VCaP (cell line): ENCODE results near the gene PCGF1.

ENCODE experiments used
- H3K27ac ChIP-seq: fragments of 450-650 bp; 2 replicates; pipeline ENCODE4 v1.5.1; 2017
- CTCF ChIP-seq: fragments of 450-650 bp; conservative IDR thresholded peaks from 2 replicates; pipeline ENCODE4 v1.5.1; 2017; ENCODE audit warnings: mild to moderate bottlenecking, moderate library complexity

PCGF1 gene

GRCh38 chr2:74503506-74504475 is 3.7 kb downstream of the PCGF1 start:
- no peak for TF ChIP-seq CTCF
- no peak overlapping the region for H3K27ac ChIP-seq

DNA sequence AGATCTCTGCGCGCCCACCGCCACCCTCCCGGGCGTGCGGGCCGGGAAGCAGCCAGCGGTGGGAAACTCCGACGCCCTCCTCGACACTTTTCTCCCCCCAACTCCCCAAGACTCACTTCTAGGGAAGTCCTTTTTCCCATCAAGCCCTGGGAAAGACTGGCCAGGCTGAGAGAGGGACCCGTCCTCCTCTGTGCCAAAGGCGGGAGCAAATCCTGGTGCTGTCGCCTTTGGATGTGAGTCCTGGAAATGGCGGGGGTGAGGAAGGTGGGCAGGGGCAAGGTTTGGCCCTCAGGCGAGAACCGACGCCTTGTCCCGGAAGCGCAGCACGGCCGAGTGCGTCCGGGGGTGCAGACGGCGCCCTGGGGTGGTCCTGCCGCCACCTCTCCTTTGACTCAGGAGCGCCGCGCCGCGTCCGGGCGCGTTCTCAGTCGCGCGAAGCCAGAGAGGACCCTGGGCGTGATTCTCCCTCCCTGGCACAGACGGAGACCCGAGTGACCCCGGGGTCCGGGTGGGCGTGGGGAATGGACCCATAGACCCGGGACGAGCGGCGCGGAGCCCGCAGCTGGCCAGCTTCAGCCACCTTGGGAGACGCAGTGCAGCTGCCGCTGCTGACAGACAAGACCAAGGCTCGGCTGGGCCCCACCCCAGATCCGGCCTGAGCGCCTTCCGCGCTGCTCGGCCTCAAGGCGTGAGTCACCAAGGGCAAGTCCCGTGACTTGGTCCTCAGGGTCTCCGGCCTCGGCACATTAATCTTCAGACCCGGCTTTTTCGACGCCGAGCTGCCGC is 4.6 kb downstream of the PCGF1 start:
- no peak overlapping the region for H3K27ac ChIP-seq
- TF ChIP-seq CTCF, result no peak

DNA sequence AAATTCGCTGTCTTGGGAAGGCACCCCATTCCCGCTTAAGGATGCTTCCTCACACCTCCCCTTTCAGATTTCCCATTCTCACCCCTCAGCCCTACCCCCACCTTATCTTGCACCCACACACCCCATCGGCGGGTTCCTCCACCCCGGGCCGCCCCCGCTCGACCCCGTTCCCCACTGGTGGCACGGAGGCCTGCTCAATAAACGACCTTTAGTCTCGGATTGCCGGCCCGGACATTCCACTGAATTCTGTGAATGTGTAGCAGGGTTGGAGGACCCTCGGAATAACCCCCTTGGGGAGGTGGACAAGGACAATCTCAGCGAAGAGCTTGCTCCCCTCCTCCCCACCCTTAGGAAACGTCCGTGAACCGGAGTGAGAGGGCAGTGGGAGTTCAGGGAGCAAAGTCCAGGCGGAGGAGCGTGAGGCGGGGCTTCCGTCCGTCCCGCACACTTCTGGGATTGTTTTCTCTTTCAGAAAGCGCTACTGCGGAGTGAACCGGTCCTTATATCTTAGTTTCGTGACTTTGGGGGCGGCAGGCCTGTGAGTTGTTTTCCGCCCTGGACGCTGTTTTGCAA is 5.3 kb downstream of the PCGF1 start:
- no peak for TF ChIP-seq CTCF
- no peak overlapping the region for H3K27ac ChIP-seq

DNA sequence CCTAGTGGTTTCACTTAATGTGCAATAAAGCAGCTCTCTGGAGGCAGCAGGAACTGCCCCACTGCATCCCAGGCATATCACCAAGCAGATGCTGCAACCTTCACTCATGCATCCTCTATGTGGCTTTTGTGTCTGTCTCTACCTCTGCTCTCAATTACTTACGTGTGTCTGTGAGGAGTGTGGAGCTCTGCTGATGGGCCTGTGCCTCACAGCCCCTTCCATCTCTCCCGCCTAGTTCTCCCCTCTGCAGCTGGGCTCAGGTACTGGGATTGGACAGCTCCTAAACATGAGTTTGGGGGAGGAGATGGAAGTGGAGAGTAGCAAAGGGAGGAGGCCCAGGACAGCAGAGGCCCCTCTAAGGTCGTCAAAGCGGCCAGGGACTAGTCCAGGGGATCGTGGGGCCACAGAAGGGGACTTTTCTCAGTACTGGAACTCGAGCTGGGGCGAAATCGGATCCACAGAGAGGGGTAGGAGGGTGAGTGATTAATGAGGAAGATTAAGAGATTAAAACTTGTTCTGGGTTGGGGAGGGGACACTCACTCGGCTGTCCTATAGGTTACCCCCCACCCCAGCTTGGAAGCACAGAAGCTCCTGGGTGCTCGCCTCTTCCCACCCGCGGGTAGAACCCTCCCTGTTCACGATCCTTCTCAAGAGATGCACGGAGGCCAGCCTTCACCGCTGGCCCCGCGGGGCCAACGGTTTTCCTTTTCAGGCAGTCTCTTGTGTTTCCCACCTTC is 6.0 kb downstream of the PCGF1 start:
- no peak overlapping the region for H3K27ac ChIP-seq
- no peak for TF ChIP-seq CTCF

- TF ChIP-seq CTCF, result no peak
- no peak overlapping the region for H3K27ac ChIP-seq
Measured at GRCh38 chr2:74500578-74500946, 6.9 kb downstream of the PCGF1 start.

DNA sequence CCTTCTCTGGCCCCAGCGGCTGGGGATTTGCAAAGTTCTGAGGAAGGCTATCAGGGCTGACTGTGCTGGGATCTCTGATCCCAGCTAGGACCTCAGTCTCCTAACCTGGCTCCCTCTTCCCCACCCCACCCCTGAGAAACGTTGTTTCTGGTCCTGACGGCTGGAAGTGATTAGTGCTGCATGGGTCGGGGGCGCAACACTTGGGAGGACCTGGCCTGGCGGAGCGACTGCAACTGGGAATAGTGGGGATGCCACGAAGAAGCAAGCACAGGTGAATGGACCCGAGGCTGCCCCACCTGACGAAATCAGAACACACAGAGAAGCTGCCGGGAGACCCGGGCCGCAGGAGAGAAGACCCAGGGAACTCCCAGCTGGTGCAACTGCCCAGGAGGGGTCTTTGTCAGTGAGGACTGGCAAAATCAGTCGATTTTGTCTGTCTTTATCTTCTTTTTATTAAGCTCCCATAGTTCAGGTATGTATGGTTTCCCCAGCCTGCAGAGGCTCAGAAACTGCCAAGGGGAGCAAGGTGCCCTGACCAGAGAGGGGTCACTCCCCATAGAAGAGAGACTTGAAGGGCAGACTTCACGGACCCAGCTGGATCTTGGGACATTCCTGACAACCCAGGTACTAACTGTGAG is 7.4 kb downstream of the PCGF1 start:
- no peak for TF ChIP-seq CTCF
- H3K27ac ChIP-seq, result no peak overlapping the region
